Epidermal melanocyte (primary cell): ENCODE data around the gene NOL3.
A peak's percentile ranks its signal among the peaks of the same experiment; 100 is the strongest.
"Not testable (repeated sequence)": the region's sequence is repeated elsewhere in the genome, so short reads cannot be mapped to it uniquely, and the experiment has no call there.

Experiments
- DNase-seq: peaks from one replicate; pipeline ENCODE4 v3.0.0; 2011; ENCODE audit warnings: low spot score; ENCODE audit not compliant: insufficient read length

The NOL3 gene

DNA sequence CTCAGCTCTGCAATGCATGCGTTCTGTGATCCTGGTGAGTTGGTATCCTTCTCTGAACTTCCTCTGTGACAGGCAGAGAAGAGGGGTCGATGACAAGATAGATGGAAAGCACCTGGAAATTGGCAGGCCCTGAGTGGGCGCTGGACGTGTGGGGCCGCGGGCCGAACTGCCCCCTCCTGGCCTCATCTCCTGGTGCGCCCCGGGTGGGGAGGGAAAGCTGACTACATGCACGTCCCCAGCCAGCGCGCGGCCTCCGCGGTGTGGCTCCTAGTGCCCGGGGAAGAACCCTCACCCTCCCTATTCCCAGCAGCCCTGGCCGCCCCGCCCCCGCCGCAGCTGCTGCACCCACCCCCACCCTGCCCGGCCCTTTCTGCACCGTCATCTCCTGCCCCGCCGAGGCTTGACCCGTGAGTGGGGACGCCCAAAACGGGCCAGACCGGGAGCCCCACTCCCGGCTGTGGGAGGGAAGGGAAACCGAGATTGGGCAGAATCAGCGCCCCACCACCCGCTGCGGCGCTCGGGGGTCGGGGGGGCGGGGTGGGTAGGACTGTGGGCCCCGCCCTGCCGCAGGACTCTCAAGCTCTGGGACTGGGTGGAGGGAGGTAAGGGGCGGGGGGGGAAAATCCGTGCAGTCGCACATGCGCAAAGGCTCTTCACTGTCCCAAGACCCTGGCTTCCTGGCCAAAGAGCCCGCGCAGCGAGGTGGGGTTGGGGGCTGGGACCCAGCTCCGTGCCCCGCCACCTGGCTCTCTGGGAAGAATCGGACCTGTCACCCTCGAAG, at the start of gene NOL3:
NOL3 (plus strand) TSS at position 371 of the 781 bp plus-strand sequence.
- DNase-seq, result peak; percentile 92

DNA sequence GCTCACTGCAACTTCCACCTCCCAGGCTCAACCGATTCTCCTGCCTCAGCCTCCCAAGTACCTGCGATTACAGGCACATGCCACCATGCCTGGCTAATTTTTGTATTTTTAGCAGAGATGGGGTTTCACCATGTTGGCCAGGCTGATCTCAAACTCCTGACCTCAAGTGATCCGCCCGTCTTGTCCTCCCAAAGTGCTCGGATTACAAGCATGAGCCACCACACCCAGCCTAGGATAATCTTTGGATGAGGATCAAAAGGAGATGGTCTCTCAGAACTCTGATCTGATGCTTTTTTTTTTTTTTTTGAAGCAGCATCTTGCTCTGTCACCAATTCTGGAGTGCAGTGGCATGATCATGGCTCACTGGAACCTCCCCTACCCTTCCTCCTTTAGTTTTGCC, 47.5 kb upstream of the NOL3 start:
- DNase-seq, result not testable (repeated sequence)

- no peak for DNase-seq
These were observed 41.9 kb upstream of the NOL3 start for GRCh38 chr16:67128417-67128816.

GRCh38 chr16:67128887-67129286, 41.5 kb upstream of the NOL3 start:
- no peak for DNase-seq

DNA sequence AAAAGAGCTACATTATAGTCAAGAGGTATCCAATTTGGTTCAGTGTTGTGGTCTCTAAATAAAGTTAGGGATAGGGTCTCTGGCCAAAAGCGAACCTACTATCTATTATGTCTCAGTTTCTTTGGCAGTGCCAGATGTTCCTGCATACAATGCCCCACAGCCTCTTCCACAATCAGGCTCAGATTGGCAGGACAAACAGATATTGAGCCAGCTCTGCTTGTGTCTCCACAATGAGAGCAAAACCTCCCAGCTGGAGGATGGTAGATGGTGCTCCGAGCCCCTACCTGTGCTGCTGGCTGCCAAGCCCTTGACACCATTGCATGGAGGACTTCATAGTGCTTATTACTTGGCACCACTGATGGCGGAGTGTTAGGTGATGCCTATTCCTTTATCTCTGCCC, 40.9 kb upstream of the NOL3 start:
- DNase-seq, result no peak

- DNase-seq, result no peak
These were observed 32.7 kb upstream of the NOL3 start for GRCh38 chr16:67137605-67138004.

- no peak for DNase-seq
These were observed 28.9 kb upstream of the NOL3 start for GRCh38 chr16:67141391-67141790.

DNA sequence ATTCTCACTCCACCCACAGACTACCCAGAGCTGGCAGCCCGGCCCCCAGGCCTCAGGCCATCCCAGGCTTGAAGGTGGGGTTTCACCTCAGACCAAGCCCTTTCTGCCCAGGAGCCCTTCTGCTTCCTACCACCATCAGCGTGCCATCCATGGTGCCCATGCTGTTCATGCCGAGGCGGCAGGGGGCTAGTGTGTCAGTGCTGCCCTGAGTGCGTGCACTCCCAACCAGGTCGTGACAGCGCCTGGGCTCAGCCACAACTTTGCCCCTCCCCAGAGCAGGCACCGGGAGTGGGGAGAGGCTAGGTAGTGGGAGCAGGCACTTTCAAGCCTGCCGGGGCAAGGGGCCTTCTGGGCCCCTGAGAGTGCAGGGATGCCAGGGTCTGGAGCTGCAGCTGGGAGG, 28.0 kb upstream of the NOL3 start:
- no peak for DNase-seq

- no peak for DNase-seq
These were observed 25.4 kb upstream of the NOL3 start for GRCh38 chr16:67144943-67145342.

GRCh38 chr16:67145746-67146145, 24.6 kb upstream of the NOL3 start:
- no peak for DNase-seq

DNA sequence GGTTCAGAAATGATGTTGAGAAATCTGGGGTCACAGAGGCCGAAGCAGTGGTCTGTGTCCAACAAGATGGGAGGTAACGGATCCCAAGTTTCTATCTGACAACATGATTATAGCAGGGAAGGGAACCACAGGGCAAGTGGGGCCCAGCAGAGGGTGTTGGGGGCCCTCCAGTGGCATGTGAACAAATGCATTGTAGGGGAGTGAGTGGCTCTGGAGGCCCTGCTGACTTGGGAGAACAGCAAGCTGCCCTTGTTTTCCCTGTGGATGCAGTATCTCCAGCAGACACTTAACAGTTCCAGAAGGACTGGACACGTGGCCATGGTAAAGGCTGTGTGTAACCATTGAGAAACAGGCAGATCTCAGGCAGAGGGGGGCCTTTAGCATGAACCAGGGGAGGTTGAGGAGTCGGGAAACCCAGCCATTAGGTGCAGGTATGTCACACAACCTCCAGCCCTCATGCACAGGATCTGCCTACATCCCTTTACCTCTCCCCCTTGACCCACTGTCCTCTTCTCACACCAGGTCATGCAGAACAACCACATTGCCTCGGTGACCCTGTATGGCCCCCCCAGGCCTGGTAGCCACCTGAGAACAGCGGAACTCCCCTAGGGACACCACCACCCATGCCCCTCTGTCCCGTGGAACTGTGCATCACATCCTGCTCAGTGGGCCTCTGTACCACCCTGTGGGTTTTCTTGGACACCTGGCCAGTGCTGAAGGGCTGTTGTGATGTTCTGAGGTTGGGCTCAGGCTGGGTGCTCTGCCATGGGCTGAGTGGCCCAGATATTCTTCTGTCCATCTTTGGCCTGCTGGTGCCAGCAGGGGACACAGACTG, 23.6 kb upstream of the NOL3 start:
- no peak for DNase-seq

- DNase-seq, result no peak
These were observed 22.7 kb upstream of the NOL3 start for GRCh38 chr16:67147437-67148140.

- no peak for DNase-seq
These were observed 22.1 kb upstream of the NOL3 start for GRCh38 chr16:67148221-67148620.

DNA sequence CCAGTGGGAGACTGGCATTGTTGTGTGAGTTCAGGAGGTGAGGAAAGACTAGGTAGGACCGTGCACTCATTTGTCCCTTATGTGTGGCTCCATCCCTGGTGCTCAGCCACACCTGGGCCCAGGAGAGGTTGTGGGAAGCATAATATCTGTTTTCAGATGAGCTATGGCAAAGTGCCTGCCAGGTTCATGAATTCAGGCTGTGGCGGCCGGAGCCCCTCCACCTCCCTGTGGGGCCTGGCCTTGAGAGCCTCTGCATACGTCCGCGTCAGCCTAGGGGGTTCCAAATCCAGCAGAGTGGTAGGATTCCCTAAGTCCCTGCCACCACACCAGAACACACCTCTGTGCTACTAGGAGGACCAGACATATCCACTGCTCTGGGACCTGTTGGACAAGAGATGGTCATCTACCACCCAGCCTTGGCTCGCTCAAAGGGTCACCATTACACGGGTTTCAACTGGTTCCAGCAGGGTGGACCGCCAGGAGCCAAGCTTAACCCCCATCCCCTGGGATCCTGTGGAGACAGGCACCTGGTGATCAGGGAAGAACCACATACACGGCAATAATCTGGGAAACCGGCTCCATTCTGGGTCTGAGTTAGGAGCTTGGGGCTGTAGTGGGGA, 21.6 kb upstream of the NOL3 start:
- no peak for DNase-seq

DNA sequence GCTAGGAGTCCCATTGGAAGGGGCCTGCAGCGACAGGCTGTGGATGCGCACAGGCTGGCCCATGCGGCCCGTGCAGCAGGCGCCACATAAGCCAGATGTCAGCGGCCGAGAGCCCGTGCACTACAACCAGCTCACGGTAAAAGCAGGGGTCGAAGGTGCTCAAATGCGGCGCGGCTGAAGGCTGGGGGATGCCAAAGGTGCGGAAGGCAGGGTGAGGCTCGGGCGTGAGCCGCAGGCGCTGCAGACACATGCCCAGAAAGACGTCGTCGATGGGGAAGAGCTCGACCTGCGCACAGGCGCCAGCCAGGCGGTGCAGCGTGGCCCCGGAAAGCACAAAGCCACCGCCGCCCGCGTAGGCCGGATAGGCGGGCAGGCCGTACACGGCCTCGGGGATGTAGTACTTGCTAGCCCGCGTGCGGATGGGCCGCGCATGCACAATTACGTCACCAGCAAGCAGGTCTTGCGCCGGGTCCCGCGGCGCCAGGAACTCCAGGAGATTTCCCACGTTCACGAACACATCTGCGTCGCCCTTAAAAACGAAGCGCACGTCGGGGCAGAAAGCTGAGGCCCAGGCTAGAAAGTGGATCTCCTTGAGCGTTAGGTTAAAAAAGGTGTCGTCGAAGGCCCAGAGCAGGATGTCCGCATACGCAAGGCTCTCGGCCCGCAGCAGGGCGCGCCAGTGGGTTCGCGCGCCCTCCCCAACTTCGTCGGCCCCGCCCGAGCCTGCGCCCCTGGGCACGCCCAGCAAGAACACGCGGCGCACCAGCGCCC, 20.9 kb upstream of the NOL3 start:
- DNase-seq, result no peak

DNA sequence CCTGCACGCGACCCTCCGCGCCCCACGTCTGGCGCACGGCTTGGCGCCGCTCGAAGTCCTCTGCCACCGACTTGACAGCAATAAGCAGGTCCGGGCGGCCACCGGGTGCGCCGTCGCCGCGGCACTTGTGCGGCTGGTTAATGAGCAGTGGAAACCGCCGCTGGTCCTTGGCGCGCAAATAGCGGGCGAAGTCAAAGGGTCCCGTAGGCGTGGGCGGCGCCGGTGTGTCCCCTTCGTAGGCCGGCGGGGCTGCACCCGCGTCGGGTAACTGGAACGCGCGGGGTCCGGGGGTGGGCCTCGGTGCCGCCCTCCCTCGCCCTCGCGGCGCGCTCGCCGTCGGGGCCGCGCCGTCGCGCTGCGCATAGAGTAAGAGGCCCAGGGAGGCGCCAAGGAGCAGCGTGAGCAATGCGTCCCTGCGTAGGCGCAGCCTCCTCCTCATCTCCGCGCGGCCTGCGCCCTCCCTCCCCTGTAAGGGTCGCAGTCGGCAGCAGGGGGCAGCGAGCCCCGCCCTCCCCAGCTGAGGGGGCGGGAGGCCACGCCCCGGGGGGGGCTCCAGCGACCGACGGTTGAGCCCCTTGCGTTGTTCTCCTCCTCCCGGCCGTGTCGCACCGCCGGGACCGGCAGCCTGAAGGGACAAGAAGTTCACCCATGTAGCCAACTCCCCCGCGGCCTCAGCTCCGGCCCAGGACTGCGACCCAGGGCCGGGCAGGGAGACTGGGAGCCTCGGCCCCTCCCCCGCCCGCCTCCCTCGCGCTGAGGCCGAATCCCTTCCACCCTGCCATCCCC, 20.1 kb upstream of the NOL3 start:
- DNase-seq, result peak; percentile 51

- DNase-seq, result peak; percentile 86
These were observed 19.4 kb upstream of the NOL3 start, which contains the start of gene B3GNT9 for GRCh38 chr16:67150833-67151396. Gene B3GNT9 (minus strand): TSS chr16:67150998. CDS start chr16:67150485, 513 bp downstream.

- DNase-seq, result no peak
These were observed 18.8 kb upstream of the NOL3 start for GRCh38 chr16:67151431-67152097.
